ENCODE data around the gene SPDYC. TPM values are rescaled to one million over a fixed set of nuclear protein-coding genes. Genes with fewer than 3 reads are reported as not detected.

SPDYC gene
- total RNA-seq, 1 experiment from 2014 or later, result not detected

DNA sequence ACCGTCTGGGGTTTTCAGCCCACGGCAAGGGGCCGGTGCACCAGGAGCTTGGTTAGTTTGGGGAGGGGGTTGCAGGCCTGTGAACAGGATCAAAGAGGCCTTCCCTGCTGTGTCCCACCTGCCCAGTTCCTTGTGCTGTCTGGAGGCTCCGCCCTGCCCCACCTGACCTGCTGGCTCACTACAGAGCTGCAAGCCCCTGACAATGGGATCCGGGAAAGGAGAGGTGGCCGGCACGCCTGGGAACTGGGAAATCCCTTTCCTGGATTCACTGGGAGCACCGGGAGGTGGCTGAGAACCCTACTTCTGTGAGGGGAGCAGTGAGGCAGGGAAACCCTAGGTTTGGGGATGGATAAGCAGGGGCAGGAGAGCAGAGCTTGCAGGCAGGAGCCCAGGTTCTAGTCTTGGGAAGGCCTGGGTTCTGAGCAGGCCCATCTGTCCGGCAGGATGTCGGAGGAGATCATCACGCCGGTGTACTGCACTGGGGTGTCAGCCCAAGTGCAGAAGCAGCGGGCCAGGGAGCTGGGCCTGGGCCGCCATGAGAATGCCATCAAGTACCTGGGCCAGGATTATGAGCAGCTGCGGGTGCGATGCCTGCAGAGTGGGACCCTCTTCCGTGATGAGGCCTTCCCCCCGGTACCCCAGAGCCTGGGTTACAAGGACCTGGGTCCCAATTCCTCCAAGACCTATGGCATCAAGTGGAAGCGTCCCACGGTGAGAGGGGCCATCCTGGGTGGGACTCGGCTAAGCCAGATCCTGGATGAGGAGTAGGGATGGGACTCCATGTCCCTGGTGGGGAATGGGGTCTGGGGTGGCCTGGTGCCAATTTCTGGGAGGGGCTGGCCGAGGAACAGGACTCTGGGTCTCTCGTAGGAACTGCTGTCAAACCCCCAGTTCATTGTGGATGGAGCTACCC lies 12.5 kb downstream of the SPDYC start:
- peaks cover 7% of the 10 kb centered on the region for H3K36me3 ChIP-seq (ENCODE audit: control insufficient read depth, insufficient read depth, low read length)
- H3K4me3 ChIP-seq (ENCODE audit: low read depth, low read length), result peak overlapping the region; percentile 84
- no peaks in the 10 kb centered on the region for H3K27me3 Mint-ChIP-seq (ENCODE audit: insufficient read depth, unreplicated experiment)
- H3K9me3 ChIP-seq, result no peaks in the 10 kb centered on the region
- no peaks in the 10 kb centered on the region for H3K27me3 ChIP-seq (replicated peaks; ENCODE audit: control insufficient read depth, insufficient read depth, low read length)
- peak overlapping the region; percentile 85 for H3K4me3 Mint-ChIP-seq (ENCODE audit: unreplicated experiment)
- no TSS peak for BruUV-seq (replicated peaks)
- H3K4me1 Mint-ChIP-seq (ENCODE audit: low read depth, unreplicated experiment), result no peaks in the 10 kb centered on the region
- CTCF ChIA-PET, result interaction anchor here (0.6 to 2.5 kb wide), 13 partner anchors 12 to 896 kb away, joined by 3 to 22 read pairs (median 4); partner anchors contain the start of genes FAU, MRPL49, SAC3D1 and SYVN1
- intact Hi-C loops (cut with micrococcal nuclease; ENCODE audit: unreplicated experiment), result no loop called here
- peak overlapping the region; percentile 90 for H3K27ac Mint-ChIP-seq (ENCODE audit: unreplicated experiment)
- DNase-seq, result peak; percentile 68 to 74
- TF ChIP-seq CTCF (IDR thresholded peaks at IDR 0.05; ENCODE audit: insufficient read depth in 1 of 2, low read depth in 1 of 2, low read length in 1 of 2, severe bottlenecking in 1 of 2, unreplicated experiment in 1 of 2), result no peak
- peaks cover 13% of the 10 kb centered on the region for H3K4me1 ChIP-seq
- H3K9me3 Mint-ChIP-seq (ENCODE audit: unreplicated experiment), result no peaks in the 10 kb centered on the region
- POLR2A ChIA-PET, result interaction anchor here (0.6 to 3.1 kb wide), 10 partner anchors 17 to 404 kb away, joined by 3 to 32 read pairs (median 5); partner anchors contain the start of genes FAU, MRPL49, POLA2 and SF1
- peaks cover 21% of the 10 kb centered on the region for H3K36me3 Mint-ChIP-seq (ENCODE audit: insufficient read depth, unreplicated experiment)

- Mint-ChIP-seq H3K27me3 (ENCODE audit: insufficient read depth, unreplicated experiment) (no peaks in the 10 kb centered on the region), H3K36me3 (ENCODE audit: insufficient read depth, unreplicated experiment) (peaks cover 23% of the 10 kb centered on the region), H3K9me3 (ENCODE audit: unreplicated experiment) (no peaks in the 10 kb centered on the region), H3K4me3 (ENCODE audit: unreplicated experiment) (peak overlapping the region; percentile 85), H3K4me1 (ENCODE audit: low read depth, unreplicated experiment) (no peaks in the 10 kb centered on the region), H3K27ac (ENCODE audit: unreplicated experiment) (peak overlapping the region; percentile 32)
- no peaks in the 10 kb centered on the region for H3K27me3 ChIP-seq (replicated peaks; ENCODE audit: control insufficient read depth, insufficient read depth, low read length)
- intact Hi-C loops (cut with micrococcal nuclease; ENCODE audit: unreplicated experiment), result no loop called here
- no peak for DNase-seq
- H3K4me3 ChIP-seq (ENCODE audit: low read depth, low read length), result no peak overlapping the region
- no peak for TF ChIP-seq CTCF (IDR thresholded peaks at IDR 0.05; ENCODE audit: insufficient read depth in 1 of 2, low read depth in 1 of 2, low read length in 1 of 2, severe bottlenecking in 1 of 2, unreplicated experiment in 1 of 2)
- ChIA-PET CTCF (interaction anchor here (1.0 to 2.0 kb wide), 2 partner anchors 17 to 73 kb away, joined by 4 to 8 read pairs; no protein-coding TSS in a partner anchor), POLR2A (interaction anchor here (2.7 kb wide), 1 partner anchor 61 kb away, joined by 9 read pairs; the partner anchor contains the start of genes FAU and MRPL49)
- peaks cover 13% of the 10 kb centered on the region for H3K4me1 ChIP-seq
- H3K36me3 ChIP-seq (ENCODE audit: control insufficient read depth, insufficient read depth, low read length), result peaks cover 8% of the 10 kb centered on the region
- no peaks in the 10 kb centered on the region for H3K9me3 ChIP-seq
- TSS peak; percentile 18 for BruUV-seq (replicated peaks)
Measured at GRCh38 chr11:65183201-65183891, 13.3 kb downstream of the SPDYC start.

GRCh38 chr11:65184146-65184545 lies 14.1 kb downstream of the SPDYC start:
- H3K4me1 ChIP-seq, result peaks cover 13% of the 10 kb centered on the region
- POLR2A ChIA-PET, result no interaction called here
- no peaks in the 10 kb centered on the region for H3K27me3 ChIP-seq (replicated peaks; ENCODE audit: control insufficient read depth, insufficient read depth, low read length)
- peak overlapping the region; percentile 19 for H3K4me3 Mint-ChIP-seq (ENCODE audit: unreplicated experiment)
- H3K4me1 Mint-ChIP-seq (ENCODE audit: low read depth, unreplicated experiment), result peaks cover under 1% of the 10 kb centered on the region
- H3K36me3 Mint-ChIP-seq (ENCODE audit: insufficient read depth, unreplicated experiment), result peaks cover 31% of the 10 kb centered on the region
- no peak for DNase-seq
- no peaks in the 10 kb centered on the region for H3K9me3 ChIP-seq
- BruUV-seq (replicated peaks), result no TSS peak
- TF ChIP-seq CTCF (IDR thresholded peaks at IDR 0.05; ENCODE audit: insufficient read depth in 1 of 2, low read depth in 1 of 2, low read length in 1 of 2, severe bottlenecking in 1 of 2, unreplicated experiment in 1 of 2), result no peak
- no peaks in the 10 kb centered on the region for H3K9me3 Mint-ChIP-seq (ENCODE audit: unreplicated experiment)
- CTCF ChIA-PET, result no interaction called here
- H3K27ac Mint-ChIP-seq (ENCODE audit: unreplicated experiment), result no peak overlapping the region
- H3K36me3 ChIP-seq (ENCODE audit: control insufficient read depth, insufficient read depth, low read length), result peaks cover 8% of the 10 kb centered on the region
- intact Hi-C loops (cut with micrococcal nuclease; ENCODE audit: unreplicated experiment), result no loop called here
- H3K4me3 ChIP-seq (ENCODE audit: low read depth, low read length), result no peak overlapping the region
- H3K27me3 Mint-ChIP-seq (ENCODE audit: insufficient read depth, unreplicated experiment), result no peaks in the 10 kb centered on the region

Measured in Caco-2 (cell line).